Effector CD8-positive, alpha-beta T cell (primary cell): Measurements from ENCODE around the gene CARD14.

ENCODE experiments used
- DNase-seq: peaks from one replicate; lab custom pipeline; 2025; lab: John Stamatoyannopoulos, UW

Gene CARD14

DNA sequence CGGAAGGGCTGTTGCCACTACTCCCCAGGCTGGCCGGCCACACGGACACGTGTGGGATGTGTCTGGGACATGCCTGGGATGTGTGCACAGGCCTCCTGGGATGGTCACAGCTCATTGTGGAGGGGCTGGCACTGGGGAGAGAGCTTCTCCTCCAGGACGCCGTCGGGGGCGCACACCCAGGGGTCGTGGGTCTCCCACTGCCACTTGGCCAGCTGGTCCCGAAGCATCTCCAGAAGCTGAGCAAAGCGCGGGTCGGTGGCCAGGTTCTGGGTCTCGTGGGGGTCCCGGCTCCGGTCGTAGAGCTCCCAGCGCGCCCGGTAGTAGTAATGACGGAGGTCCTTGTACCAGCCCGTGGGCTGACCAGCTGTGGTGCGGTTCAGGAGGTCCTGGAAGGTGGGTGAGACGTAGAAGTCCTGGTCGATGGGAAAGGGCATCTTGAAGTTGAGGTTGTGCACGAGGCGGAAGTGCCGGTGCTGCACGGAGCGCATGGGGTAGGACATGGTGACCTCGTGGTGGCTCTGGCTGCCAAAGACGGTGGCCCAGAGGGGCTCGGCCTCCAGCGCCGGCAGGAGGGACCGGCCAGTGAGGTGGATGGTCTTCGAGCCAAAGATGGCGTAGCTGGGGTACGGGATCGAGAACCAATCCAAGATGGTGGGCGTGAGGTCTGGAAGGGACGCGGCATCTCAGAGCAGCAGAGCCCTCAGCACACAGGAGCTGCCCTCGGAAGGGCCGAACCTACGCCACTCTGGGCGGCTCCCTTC, 40.7 kb downstream of the CARD14 start:
- no peak for DNase-seq

- no peak for DNase-seq
These were observed 42.3 kb downstream of the CARD14 start for GRCh38 chr17:80212109-80212508.

DNA sequence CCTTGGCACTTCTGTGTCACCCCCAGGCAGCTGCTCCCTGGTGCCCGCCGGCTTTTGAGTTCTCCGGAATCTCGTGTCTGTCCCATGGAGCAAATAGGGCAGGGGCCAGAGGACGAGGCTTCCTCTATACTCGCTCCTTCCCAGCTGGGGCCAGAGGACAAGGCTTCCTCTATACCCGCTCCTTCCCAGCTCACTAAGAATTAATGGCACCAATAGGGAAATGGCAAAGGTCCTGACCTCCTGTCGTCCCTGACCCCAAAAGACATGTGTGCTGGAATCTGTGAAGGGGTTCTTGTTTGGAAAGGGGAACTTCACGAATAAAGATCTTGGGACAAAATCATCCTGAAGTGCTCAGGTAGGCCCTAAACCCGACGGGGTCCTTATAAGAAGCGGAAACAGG, 42.7 kb downstream of the CARD14 start:
- no peak for DNase-seq

- DNase-seq: no peak
These were observed 43.3 kb downstream of the CARD14 start for GRCh38 chr17:80212962-80213642.

- DNase-seq: no peak
These were observed 43.8 kb downstream of the CARD14 start for GRCh38 chr17:80213643-80213975.

DNA sequence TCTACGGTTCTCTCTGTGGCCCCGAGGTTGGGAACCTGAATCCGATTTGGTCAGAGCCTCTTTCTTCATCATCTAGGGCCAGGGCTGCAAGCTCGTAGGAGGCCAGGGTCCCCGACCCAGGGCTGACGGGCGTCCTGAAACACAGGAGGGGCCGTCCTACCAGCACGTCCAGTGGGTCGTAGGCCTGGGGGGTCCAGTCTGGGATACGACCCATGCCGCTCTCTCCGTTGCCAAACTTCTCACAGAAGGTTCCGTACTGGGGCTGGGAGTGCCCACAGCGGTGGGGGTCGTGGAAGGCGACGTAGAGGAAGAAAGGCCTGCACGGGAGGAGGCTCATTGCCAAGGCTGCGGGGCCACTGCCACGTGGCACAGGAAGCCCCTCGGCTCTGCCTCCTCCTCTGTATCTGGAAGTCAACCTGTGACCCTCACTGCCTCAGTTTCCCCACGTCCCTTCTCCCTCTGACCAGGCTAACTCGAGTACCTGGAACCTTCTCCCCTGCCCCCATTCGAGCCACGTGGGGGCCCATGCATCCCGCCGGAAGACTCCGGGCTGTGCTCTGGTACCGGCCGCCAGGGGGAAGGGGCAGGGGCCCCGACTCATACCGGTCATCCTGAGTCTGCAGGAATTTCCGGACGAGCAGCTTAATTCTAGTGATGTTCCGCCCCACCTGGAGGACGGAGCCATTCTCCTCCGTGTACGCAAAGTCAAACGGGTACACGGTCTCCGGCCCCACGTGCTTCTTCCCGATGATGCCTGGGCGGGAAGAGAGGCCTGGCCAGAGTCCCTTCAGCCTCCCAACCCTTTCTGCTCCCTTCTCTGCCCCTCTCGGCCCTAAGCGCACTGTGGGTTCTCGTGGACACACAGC, 44.4 kb downstream of the CARD14 start:
- DNase-seq: no peak

GRCh38 chr17:80214878-80215210, 45.0 kb downstream of the CARD14 start:
- DNase-seq: no peak

DNA sequence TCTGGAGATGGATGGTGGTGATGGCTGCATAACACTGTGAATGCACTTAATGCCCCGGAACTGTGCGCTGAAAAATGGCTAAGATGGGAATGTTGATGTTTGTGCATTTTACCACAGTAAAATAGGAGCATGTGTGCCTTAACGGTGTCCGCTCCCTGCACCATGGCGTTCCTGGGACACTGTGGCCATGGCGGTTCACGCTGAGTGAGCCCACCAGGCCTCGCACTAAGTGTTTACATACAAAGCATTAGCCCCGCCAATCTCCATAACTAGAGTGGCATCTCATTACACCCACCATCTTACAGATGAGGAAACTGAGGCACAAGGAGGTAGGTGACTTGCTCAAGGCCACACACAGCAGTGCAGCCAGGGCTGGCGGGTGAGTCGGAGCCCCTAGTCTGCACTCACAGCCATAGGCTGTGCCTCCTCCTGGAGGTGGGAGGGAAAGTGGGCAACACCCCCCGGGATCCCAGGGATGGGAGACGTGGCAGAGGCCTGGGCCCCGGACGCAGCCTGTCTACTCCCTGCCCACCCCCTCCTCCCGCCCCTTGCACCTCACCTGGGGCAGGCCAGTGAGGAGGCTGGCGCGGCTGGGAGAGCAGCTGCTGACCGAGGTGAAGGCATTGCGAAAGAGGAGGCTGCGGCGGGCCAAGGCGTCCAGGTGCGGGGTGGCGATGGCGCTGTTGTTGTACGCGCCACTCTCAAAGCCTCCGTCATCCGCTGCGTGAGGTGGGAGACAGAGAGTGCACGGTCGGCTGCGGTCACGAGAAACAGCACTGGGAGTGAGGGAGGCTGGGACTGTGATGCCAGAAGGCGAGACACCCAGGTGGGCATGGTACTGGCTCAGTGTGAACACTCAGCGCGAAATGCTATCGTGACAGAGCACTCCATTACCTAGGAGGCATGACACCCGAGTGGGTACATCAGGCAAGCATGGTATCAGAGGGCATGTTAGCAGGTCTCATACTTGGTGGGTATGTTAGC, 46.9 kb downstream of the CARD14 start:
- no peak for DNase-seq

DNA sequence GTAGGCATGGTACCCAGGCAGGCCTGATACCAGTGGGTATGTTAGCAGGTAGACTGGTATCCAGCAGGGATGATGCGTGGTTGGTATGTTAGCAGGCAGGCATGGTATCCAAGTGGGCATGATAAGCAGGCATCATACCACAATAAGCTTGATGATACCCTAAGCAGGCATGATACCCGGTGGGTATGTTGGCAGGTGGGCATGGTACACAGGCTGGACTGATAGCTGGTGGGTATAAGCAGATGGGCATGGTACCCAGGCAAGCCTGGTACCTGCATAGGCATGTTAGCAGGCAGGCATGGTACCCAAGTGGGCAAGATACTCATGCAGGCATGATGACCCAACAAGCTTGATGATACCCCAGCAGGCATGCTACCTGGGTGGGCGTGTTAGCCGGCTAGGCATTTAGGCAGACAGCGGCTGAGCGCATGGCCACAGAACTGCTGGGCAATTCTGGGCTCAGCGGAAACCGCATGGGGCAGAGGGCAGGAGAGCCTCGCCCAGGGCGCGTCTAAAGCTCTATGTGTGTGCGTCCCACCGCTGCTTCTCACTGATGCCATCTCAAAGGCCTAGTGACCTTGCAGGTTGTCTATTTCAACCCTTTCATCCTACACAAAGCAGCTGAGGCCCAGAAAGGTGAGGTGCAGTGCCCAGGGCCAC, 48.0 kb downstream of the CARD14 start:
- DNase-seq: no peak

DNA sequence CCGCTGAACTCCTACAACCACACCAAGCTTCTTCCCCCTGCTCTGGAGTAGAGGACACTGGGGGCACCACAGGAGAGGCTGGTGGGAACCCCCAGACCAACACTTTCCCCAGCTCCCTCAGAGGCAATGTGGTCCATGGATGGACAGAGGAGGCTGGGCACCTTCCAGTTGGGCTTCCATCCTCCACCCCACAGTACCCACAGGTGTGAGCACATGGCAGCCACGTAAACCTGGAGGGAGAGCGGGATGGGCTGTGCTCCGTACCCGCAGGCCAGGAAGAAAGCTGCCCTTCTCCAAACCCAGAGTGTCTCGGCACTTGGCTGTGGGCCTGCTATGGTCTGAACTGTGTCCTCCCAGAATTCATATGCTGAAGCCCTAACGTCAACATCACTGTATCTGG, 48.6 kb downstream of the CARD14 start:
- DNase-seq: no peak

- DNase-seq: peak; percentile 81
These were observed 49.4 kb downstream of the CARD14 start for GRCh38 chr17:80219013-80219762.

DNA sequence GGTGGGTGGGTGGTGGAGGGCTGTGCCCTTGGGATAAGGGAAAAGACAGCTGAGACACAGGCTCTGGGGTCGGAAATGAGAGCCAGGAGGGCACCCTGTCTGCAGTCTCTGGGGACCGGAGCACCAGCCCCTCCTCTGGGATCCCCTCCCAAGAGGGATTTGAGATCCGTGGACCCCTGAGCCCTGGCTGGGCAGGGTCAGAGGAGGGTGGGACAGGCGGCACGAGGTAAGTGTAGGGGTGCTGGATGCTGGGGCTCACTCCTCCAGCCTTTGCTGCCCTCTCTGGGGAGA, 49.9 kb downstream of the CARD14 start:
- no peak for DNase-seq

- peak; percentile 35 for DNase-seq
These were observed 50.4 kb downstream of the CARD14 start, which contains the start of the genes SGSH and SLC26A11 for GRCh38 chr17:80220054-80220735. SGSH (minus strand) TSS chr17:80220333; CDS start chr17:80220313, 20 bp downstream. SLC26A11 (plus strand) TSS chr17:80220427; CDS start chr17:80221561, 1,134 bp downstream.

DNA sequence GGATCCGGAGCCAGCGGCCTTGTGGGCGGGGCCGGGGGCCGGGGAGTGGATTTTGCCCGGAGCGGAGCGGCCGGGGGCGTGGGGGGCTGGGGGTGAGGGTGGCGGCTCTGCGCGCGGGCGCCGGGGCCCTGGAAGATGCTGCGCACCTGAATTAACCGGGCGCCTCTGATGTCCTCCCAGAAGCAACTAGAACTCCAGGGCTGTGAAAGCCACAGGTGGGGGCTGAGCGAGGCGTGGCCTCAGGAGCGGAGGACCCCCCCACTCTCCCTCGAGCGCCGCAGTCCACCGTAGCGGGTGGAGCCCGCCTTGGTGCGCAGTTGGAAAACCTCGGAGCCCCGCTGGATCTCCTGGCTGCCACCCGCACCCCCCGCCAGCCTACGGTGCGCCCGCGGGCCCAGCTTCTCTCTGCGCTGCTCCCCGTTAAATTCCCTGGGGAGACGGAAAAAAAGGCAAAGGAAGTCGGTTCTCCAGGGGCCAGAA, 50.9 kb downstream of the CARD14 start:
- DNase-seq: no peak

GRCh38 chr17:80221351-80222105, 51.7 kb downstream of the CARD14 start:
- no peak for DNase-seq

DNA sequence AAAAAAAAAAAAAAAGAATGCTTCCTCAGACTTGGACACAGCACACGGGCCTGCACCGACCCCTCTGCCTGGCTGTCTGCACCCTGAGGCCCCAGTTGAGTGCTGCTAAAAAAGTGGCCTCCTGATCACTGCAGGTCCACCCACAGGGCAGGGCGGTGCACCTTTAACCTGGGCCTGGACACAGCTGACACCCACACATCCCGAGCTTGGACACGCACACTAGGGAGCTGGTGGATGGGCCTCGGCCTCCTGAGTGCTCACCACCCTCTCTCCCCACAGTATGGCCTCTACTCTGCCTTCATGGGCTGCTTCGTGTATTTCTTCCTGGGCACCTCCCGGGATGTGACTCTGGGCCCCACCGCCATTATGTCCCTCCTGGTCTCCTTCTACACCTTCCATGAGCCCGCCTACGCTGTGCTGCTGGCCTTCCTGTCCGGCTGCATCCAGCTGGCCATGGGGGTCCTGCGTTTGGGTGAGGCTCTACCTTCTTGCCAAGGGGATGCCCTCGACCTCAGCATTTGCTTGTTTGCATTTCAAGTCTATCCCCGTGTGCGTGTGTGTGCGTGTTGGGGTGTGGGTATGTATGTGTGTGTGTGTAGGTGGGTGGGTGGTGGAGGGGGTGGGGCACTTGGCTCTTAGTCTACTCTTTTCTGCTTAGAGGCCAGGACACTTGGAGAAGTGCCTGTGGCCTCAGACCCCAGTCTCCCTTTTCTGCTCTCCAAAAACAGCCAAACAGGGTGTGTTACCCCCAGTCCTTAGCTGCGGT, 52.7 kb downstream of the CARD14 start:
- DNase-seq: no peak

DNA sequence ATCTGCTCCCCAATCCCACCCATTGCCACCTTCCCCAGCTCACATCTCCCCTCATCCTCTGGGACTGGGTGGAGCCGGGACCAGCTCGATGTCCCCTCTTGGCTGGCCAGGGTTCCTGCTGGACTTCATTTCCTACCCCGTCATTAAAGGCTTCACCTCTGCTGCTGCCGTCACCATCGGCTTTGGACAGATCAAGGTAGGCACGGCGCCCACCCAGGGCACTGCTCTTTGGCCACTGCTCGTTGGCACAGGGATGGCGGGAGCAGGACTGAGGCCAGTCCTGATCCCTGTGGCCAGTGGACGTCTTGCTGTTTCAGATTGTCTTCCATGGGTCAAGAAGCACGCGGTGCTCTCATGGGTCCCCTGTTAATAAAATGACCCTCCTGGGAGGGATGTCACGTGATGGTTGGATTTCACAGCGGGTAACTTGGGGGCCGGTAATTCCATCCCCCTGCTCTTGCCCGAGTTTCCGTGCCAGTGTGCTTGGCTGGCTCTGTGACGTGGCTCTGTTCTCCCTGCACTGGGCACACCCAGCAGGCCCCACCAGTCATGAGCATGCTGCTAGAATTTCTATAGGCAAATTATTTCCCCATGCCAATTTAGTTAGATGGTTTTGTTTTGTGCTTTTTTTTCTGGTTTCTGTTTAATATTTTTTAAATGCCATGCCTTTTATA, 53.4 kb downstream of the CARD14 start:
- no peak for DNase-seq
